LNCaP clone FGC (cell line): ENCODE results near the gene DCTN3.

Experiments
- DNase-seq: peaks from one replicate; pipeline ENCODE4 v3.0.0-alpha.2; 2011; ENCODE audit warnings: low read depth
- H3K4me3 ChIP-seq: 2 replicates; pipeline ENCODE4 v1.5.1; 2011; ENCODE audit warnings: mild to moderate bottlenecking, low read depth, low read length, control low read depth
- TF ChIP-seq, protein P1 (sequence below): IDR thresholded peaks from 2 replicates; pipeline ENCODE4 v1.5.1; 2012; ENCODE audit warnings: mild to moderate bottlenecking; ENCODE audit not compliant: control insufficient read depth, insufficient read depth; ENCODE audit errors: extremely low read depth

Gene DCTN3

GRCh38 chr9:34635556-34635955, 15.3 kb upstream of the DCTN3 start:
- TF ChIP-seq, protein P1, sequence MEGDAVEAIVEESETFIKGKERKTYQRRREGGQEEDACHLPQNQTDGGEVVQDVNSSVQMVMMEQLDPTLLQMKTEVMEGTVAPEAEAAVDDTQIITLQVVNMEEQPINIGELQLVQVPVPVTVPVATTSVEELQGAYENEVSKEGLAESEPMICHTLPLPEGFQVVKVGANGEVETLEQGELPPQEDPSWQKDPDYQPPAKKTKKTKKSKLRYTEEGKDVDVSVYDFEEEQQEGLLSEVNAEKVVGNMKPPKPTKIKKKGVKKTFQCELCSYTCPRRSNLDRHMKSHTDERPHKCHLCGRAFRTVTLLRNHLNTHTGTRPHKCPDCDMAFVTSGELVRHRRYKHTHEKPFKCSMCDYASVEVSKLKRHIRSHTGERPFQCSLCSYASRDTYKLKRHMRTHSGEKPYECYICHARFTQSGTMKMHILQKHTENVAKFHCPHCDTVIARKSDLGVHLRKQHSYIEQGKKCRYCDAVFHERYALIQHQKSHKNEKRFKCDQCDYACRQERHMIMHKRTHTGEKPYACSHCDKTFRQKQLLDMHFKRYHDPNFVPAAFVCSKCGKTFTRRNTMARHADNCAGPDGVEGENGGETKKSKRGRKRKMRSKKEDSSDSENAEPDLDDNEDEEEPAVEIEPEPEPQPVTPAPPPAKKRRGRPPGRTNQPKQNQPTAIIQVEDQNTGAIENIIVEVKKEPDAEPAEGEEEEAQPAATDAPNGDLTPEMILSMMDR = no peak
- peak overlapping the region; percentile 83 for H3K4me3 ChIP-seq
- DNase-seq = no peak

DNA sequence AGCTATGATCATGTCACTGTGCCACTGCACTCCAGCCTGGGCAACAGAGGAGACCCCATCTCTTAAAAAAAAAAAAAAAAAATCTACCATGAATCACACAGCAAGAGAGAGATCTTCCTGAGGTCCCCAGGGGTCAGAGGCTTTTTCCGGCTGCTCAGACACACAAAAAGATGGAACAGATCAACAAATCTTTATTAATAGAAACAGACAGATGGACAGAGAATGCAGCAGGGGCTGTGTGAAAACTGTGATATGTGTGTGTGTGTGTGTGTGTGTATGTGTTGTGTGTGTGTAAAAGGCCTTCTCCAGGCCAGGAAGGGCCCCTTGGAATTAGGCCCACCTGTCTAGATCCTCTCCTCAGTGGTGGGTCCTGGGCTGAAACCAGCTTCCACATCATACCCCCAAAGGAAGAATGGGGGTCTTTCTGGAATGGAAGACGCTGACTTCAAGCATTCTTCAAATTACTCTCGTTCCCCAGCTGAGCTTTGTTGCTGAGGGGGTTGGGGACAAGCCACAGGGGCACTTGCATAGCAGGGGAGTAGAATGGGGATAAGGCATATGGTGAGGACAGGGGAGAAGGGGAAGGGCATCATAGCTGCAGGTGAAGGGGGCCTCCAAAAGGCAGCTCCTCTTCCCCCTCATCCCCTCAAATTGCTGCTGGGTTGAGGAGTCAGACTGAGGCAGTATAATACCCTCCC, 14.4 kb upstream of the DCTN3 start:
- H3K4me3 ChIP-seq = no peak overlapping the region
- TF ChIP-seq, protein P1 = no peak
- no peak for DNase-seq

DNA sequence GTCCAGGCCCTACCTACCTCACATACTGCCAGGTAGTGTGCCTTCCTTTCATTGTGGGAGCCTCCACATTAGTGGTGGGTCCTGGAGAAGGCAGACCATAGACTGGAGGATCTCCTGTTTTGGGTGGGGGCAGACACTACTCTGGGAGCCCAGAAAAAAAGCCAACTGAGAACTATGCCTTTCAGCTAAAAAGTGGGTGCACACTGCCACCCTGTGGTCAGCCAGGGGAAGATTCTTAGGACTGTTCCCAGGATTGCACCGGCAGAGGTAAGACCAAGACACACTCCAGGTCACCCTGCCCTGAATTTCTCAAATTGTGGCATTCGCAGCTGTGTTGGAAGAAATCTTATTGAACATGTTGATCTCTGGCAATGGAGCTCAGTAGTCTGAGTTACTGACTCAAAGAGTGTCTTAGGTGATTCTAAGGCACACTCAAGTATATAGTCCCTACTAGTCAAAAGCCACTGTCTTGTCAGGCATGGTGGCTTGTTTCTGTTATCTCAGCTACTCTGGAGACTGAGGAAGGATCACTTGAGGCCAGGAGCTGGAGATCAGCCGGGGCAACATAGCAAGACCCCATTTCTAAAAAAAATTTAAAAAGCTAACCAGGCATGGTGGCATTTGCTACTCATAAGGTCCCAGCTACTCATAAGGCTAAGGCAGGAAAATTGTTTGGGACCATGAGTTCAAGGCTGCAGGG, 13.7 kb upstream of the DCTN3 start:
- peak; percentile 28 for DNase-seq
- H3K4me3 ChIP-seq = no peak overlapping the region
- TF ChIP-seq, protein P1 = peak; percentile 89

GRCh38 chr9:34633166-34633565, 12.9 kb upstream of the DCTN3 start:
- TF ChIP-seq, protein P1 = no peak
- no peak for DNase-seq
- H3K4me3 ChIP-seq = no peak overlapping the region

DNA sequence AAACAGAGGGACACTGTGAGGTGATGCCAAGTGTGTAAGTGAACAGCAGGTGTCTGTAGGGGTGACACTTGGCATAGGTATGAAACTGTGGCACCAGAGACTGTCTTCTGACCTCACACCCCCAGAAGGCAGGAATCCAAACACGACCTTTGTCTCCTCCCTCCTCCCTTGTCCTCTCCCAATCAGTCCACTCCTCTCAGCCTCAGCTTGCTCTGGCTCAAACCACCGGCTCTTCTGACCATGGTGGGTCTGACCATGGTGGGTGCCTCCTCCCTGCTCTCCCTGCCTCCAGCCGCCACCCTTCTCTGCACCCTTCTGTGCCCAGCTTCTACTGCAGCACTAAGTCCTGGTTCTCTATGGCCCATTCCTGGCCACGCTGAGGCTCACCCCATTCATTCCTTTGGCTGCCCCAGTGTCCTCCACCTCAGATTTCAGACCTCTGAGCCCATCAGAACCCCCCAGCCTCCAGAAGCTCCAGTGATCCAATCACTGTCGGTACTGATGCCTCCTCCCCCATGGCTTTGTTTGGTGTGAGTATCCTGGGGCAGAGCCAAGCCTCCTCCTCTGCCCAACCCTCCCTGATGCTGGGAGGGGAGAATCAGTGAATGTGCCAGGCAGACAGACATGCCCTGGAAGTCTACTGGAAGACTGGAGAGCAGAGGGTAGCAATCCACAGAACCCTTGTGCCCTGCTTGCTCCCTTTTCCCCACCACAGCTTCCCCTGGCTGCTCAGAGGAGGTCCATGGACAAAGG, 10.3 kb upstream of the DCTN3 start:
- TF ChIP-seq, protein P1 = no peak
- no peak overlapping the region for H3K4me3 ChIP-seq
- no peak for DNase-seq

DNA sequence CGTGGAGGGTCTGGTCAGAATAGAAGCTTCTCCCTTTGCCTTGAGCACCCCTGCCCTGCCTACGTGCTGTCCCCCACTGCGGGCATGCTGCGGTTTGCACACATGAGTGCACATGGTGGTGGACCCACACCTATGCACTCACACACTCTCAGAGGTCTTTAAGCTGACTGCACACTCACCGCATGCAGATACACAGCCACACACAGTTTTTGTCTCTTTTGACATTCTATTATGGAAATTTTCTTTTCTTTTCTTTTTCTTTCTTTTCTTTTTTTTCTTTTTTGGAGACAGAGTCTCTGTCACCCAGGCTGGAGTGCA, 9.2 kb upstream of the DCTN3 start:
- H3K4me3 ChIP-seq = peak overlapping the region; percentile 42
- TF ChIP-seq, protein P1 = no peak
- DNase-seq = no peak
